Endodermal cell (in vitro differentiated cells): Measurements from ENCODE around the gene CACNA2D1. TPM values are rescaled to one million over a fixed set of nuclear protein-coding genes. Genes with fewer than 3 reads are reported as not detected.

Experiments
- DNase-seq: peaks from one replicate; pipeline ENCODE4 v3.0.0-alpha.2; 2017
- H3K27ac ChIP-seq: 2 replicates; pipeline ENCODE4 v1.5.1; 2013; ENCODE audit warnings: mild to moderate bottlenecking, low read depth, low read length, moderate library complexity
- H3K27me3 ChIP-seq: 2 replicates; pipeline ENCODE4 v1.6.1; 2013; ENCODE audit warnings: mild to moderate bottlenecking, low read length, moderate library complexity; ENCODE audit not compliant: insufficient read depth, control insufficient read depth, poor library complexity, severe bottlenecking
- H3K36me3 ChIP-seq: 2 replicates; pipeline ENCODE4 v1.7.0; 2013; ENCODE audit warnings: mild to moderate bottlenecking, low read length, moderate library complexity; ENCODE audit not compliant: control insufficient read depth, insufficient read depth
- H3K4me1 ChIP-seq: one replicate; pipeline ENCODE4 v1.7.0; 2013; ENCODE audit warnings: low read length; ENCODE audit not compliant: control insufficient read depth, insufficient read depth
- H3K4me3 ChIP-seq: 2 replicates; pipeline ENCODE4 v1.5.1; 2013; ENCODE audit warnings: mild to moderate bottlenecking, low read length, moderate library complexity
- H3K9ac ChIP-seq: 2 replicates; pipeline ENCODE4 v1.6.1; 2013; ENCODE audit warnings: mild to moderate bottlenecking, low read length, moderate library complexity; ENCODE audit not compliant: poor library complexity, severe bottlenecking; ENCODE audit errors: extremely low read depth
- H3K9me3 ChIP-seq: 2 replicates; pipeline ENCODE4 v1.6.1; 2013; ENCODE audit warnings: mild to moderate bottlenecking, low read length, moderate library complexity; ENCODE audit not compliant: control insufficient read depth
- H3K27ac Mint-ChIP-seq: 2 replicates; pipeline ENCODE4 v1.8.0; 2020; ENCODE audit warnings: mixed read lengths
- H3K27me3 Mint-ChIP-seq: 2 replicates; pipeline ENCODE4 v1.8.0; 2021; ENCODE audit warnings: mild to moderate bottlenecking, mixed read lengths; ENCODE audit not compliant: insufficient read depth
- H3K36me3 Mint-ChIP-seq: 2 replicates; pipeline ENCODE4 v1.8.0; 2020; ENCODE audit warnings: low read depth, mixed read lengths
- H3K4me1 Mint-ChIP-seq: 2 replicates; pipeline ENCODE4 v1.8.0; 2020; ENCODE audit warnings: mixed read lengths
- H3K4me3 Mint-ChIP-seq: 2 replicates; pipeline ENCODE4 v1.8.0; 2020; ENCODE audit warnings: mild to moderate bottlenecking, moderate library complexity, mixed read lengths
- H3K9me3 Mint-ChIP-seq: 2 replicates; pipeline ENCODE4 v1.8.0; 2020; ENCODE audit warnings: mild to moderate bottlenecking, mixed read lengths
- WGBS, 2 experiments: methylation state at CpG; one replicate each; pipeline versions ENCODE4 v1.1.5 to v1.1.7; 2013; ENCODE audit warnings: missing lambda C conversion rate in 2 of 2, mixed read lengths in 1 of 2; ENCODE audit not compliant: insufficient coverage in 1 of 2, insufficient read length in 1 of 2; 5-methylcytosine and 5-hydroxymethylcytosine counted together
- total RNA-seq, 2 donors: library from RNA; stranded (reverse); fragmentation: NEBNext Ultra II Directional in 1 of 2; extraction: Animal tissue kit (Norgen Biotek cat#: 25700) in 1 of 2; gene quantifications; 2 replicates in 1 of 2; 3 replicates in 1 of 2; pipeline ENCODE4 v1.2.1, GENCODE V29; 2021
- TF ChIP-seq, protein P1 (sequence below): fragments of 200-600 bp; sonication (generic); conservative IDR thresholded peaks from 2 replicates; pipeline ENCODE4 v1.5.0; 2021; ENCODE audit warnings: antibody characterized with exemption, mild to moderate bottlenecking

Gene CACNA2D1
- total RNA-seq, 2 donors from 2014 or later, result 16.9 to 26.8 TPM

DNA sequence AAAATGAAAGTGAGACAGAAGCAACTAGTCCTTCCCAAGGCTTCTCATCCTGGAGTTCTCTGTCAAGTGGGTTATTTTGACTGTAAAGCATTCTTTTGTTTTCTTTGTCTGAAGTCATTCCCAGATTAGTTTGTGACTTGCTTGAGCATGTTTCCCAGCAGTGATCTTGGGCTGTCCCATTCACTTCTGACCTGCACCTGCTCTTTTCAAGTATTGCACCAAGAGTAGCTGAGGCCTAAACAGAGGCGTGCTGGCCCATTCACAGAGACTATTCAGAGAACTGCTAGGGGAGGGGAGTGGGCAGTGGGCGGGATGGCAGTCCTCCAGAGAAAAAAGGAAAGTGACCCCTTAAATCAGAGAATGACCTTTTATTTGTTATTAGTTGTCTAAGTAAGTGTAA lies 61.3 kb downstream of the CACNA2D1 start:
- Mint-ChIP-seq H3K4me1 (no peaks in the 10 kb centered on the region), H3K27me3 (no peaks in the 10 kb centered on the region), H3K4me3 (no peak overlapping the region), H3K36me3 (no peaks in the 10 kb centered on the region), H3K9me3 (no peaks in the 10 kb centered on the region), H3K27ac (no peak overlapping the region)
- Histone ChIP-seq H3K27me3 (no peaks in the 10 kb centered on the region), H3K27ac (peak overlapping the region; percentile 93), H3K4me3 (no peak overlapping the region), H3K9ac (no peak overlapping the region), H3K4me1 (no peaks in the 10 kb centered on the region), H3K9me3 (no peaks in the 10 kb centered on the region), H3K36me3 (no peaks in the 10 kb centered on the region)
- TF ChIP-seq, protein P1, sequence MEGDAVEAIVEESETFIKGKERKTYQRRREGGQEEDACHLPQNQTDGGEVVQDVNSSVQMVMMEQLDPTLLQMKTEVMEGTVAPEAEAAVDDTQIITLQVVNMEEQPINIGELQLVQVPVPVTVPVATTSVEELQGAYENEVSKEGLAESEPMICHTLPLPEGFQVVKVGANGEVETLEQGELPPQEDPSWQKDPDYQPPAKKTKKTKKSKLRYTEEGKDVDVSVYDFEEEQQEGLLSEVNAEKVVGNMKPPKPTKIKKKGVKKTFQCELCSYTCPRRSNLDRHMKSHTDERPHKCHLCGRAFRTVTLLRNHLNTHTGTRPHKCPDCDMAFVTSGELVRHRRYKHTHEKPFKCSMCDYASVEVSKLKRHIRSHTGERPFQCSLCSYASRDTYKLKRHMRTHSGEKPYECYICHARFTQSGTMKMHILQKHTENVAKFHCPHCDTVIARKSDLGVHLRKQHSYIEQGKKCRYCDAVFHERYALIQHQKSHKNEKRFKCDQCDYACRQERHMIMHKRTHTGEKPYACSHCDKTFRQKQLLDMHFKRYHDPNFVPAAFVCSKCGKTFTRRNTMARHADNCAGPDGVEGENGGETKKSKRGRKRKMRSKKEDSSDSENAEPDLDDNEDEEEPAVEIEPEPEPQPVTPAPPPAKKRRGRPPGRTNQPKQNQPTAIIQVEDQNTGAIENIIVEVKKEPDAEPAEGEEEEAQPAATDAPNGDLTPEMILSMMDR, result no peak
- no peak for DNase-seq
- WGBS, 2 experiments, result 40 to 73% methylated on average over 1 to 2 of the region's 2 CpGs

DNA sequence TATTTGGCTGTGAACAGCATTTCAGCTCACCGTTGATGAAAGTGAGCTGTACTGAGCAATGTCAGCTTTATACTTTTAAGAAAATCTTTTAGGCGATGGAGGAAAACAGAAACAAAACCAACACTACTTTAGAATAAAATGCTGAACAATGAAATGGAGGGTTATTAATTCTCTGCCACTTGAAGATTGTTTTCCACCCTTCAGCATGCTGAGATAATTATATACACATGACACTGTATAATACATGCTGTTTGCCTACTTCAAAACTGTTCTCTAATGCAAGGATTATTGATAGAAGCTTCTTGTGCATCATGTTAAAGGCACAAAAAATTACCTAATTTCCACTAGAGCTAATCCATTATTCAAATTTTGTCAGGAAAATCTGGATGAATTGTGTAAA lies 66.8 kb downstream of the CACNA2D1 start:
- no peaks in the 10 kb centered on the region for H3K9me3 ChIP-seq
- H3K4me3 ChIP-seq, result no peak overlapping the region
- no peak overlapping the region for H3K4me3 Mint-ChIP-seq
- no peak overlapping the region for H3K27ac Mint-ChIP-seq
- H3K36me3 ChIP-seq, result no peaks in the 10 kb centered on the region
- H3K9ac ChIP-seq, result no peak overlapping the region
- WGBS, 2 experiments, result 93% methylated on average over 2 of the region's 2 CpGs; no CpG with 5 or more reads in 1 of the 2 experiments
- H3K9me3 Mint-ChIP-seq, result no peaks in the 10 kb centered on the region
- DNase-seq, result no peak
- no peaks in the 10 kb centered on the region for H3K36me3 Mint-ChIP-seq
- H3K27ac ChIP-seq, result peak overlapping the region; percentile 79
- TF ChIP-seq, protein P1, result no peak
- H3K4me1 ChIP-seq, result no peaks in the 10 kb centered on the region
- H3K4me1 Mint-ChIP-seq, result peaks cover 3% of the 10 kb centered on the region
- H3K27me3 Mint-ChIP-seq, result no peaks in the 10 kb centered on the region
- no peaks in the 10 kb centered on the region for H3K27me3 ChIP-seq

GRCh38 chr7:82375713-82376112 lies 67.9 kb downstream of the CACNA2D1 start:
- TF ChIP-seq, protein P1, result no peak
- Histone ChIP-seq H3K27ac (peak overlapping the region; percentile 79), H3K4me1 (no peaks in the 10 kb centered on the region), H3K36me3 (no peaks in the 10 kb centered on the region), H3K9ac (no peak overlapping the region), H3K9me3 (no peaks in the 10 kb centered on the region), H3K4me3 (no peak overlapping the region), H3K27me3 (no peaks in the 10 kb centered on the region)
- Mint-ChIP-seq H3K4me3 (no peak overlapping the region), H3K4me1 (peaks cover 3% of the 10 kb centered on the region), H3K9me3 (no peaks in the 10 kb centered on the region), H3K27ac (no peak overlapping the region), H3K27me3 (no peaks in the 10 kb centered on the region), H3K36me3 (no peaks in the 10 kb centered on the region)
- WGBS, 2 experiments, result 75 to 80% methylated on average over 2 to 3 of the region's 3 CpGs
- DNase-seq, result no peak
